Measurements from ENCODE around the gene RUNDC3A.
"Not testable (repeated sequence)": the region's sequence is repeated elsewhere in the genome, so short reads cannot be mapped to it uniquely, and the experiment has no call there.

Gene RUNDC3A

DNA sequence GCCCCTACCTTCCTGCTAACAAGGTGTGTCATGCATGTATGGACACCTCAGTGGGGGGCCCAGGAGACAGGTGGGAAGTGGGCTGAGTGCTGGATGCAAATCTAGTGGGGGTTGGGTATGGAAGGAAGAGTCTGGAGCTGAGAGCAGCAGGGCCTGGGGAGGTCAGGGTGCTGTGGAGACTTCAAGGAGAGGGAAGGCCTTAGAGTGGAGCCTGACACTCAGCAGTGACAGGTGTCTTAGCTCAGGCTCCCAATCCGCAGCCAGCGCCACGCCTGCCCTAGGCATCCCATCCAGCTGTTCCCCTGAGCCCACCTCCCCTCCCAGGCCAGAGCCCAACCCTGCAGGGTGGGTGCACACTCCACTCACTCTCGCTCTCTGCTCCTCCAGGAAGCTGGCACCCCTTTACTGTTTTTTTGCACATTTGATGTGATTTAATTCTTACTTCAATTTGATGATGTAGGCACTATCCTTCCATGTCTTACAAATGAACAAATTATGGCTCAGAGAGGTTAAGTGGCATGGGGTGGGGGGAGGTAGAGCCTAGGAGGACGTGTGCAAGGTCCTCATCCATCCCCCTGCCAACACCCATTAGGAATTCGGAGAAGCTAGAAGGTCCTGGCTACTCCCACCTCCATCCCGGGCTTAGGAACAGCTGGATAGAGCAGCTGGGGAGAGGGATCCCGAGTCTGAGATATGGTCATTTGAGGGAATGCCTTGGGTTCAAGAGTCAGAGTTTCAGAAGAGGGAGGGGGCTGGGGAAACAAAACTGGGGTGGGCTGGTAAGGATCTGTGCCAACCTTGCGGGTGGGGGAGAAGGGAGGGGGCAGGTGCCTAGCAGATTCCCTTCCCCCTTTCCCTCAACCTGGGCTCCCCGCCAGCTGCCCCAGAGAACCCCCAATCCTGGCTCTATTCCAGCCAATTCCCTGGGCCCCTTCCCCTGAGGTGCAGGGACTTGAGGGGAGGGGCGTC lies 53.2 kb downstream of the RUNDC3A start:
- DNase-seq: no peak

GRCh38 chr17:44362459-44362948 lies 54.1 kb downstream of the RUNDC3A start:
- no peak for DNase-seq

GRCh38 chr17:44362949-44363612 lies 54.7 kb downstream of the RUNDC3A start:
- no peak for DNase-seq

GRCh38 chr17:44363613-44364159 lies 55.3 kb downstream of the RUNDC3A start, which contains the start of gene FAM171A2:
FAM171A2 (minus strand) TSS chr17:44363853; CDS start chr17:44363714, 139 bp downstream.
- DNase-seq: no peak

- not testable (repeated sequence) for DNase-seq
Measured at GRCh38 chr17:44365051-44365450, 56.6 kb downstream of the RUNDC3A start.

DNA sequence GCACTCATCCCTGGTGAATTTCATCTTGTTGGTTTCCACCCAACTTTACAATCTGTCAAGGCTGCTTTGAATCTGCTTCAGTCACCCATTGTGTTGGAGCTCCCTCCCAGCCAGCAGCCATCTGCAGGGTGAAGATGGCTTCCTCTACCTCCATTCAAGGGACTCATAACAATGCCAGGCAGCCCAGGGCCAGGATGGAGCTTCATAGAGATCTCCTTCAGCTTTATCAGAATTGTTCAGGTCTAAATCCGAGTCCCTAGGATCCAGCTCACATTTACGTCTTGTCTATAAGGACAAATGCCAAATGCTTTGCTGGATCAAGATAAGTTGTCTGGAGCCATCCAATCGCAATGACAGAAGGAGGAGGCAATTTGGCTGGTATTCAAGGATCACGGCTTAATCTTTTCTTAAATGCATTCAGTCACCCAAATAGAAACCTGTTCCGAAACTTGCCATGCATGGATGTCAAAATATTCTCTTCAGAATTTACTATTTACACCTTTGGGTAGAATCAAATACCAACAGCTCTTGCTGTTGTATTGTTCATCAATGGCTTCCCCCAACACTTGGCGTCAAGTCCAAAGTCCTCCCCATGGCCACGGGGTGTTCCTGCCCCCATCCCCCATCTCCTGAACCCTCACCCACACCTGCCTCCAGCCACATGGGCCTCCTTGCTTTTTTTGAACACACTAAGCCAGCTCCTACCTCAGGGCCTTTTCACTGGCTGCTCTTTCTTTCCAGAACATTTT lies 59.0 kb downstream of the RUNDC3A start:
- no peak for DNase-seq
